Upper lobe of right lung (tissue), 1 donor: ENCODE data around the gene TM7SF2. TPM values are rescaled to one million over a fixed set of nuclear protein-coding genes. Genes with fewer than 3 reads are reported as not detected.

Experiments
- ATAC-seq: fragments of 200-7000 bp; cut with Tn5 transposase; one replicate; pipeline ENCODE4 v1.9.1; 2020; ENCODE audit warnings: mild to moderate bottlenecking, moderate library complexity
- DNase-seq: peaks from one replicate; pipeline ENCODE4 v3.0.0-alpha.2; 2020
- H3K27ac ChIP-seq: fragments of 200-600 bp; one replicate; pipeline ENCODE4 v1.8.0; 2022
- H3K27me3 ChIP-seq: fragments of 200-600 bp; one replicate; pipeline ENCODE4 v1.8.0; 2022; ENCODE audit warnings: mild to moderate bottlenecking
- H3K36me3 ChIP-seq: fragments of 200-600 bp; one replicate; pipeline ENCODE4 v1.8.0; 2022
- H3K4me1 ChIP-seq: fragments of 200-600 bp; one replicate; pipeline ENCODE4 v1.8.0; 2022
- H3K4me3 ChIP-seq: fragments of 200-600 bp; one replicate; pipeline ENCODE4 v1.8.0; 2022; ENCODE audit warnings: mild to moderate bottlenecking
- H3K9me3 ChIP-seq: fragments of 200-600 bp; one replicate; pipeline ENCODE4 v1.8.0; 2022
- intact Hi-C: fragments of 100-400 bp; cut with DNase I; formaldehyde crosslinking; loops from one replicate; pipeline ENCODE4 v1.11.0; 2022
- total RNA-seq: library from RNA; stranded (reverse); fragmentation: NEBNext Ultra II Directional; extraction: Animal tissue kit (Norgen Biotek cat#: 25700); gene quantifications from one replicate; pipeline ENCODE4 v1.2.1, GENCODE V29; 2021
- TF ChIP-seq, protein P1 (sequence below): fragments of 200-600 bp; IDR thresholded peaks from one replicate; pipeline ENCODE4 v1.8.0; 2022; ENCODE audit warnings: antibody characterized with exemption
- donor health status: DM: no; HTN: yes; CAD: no; lungs with severe emphysema.

The TM7SF2 gene
- total RNA-seq, 1 donor from 2014 or later: 39.0 TPM

DNA sequence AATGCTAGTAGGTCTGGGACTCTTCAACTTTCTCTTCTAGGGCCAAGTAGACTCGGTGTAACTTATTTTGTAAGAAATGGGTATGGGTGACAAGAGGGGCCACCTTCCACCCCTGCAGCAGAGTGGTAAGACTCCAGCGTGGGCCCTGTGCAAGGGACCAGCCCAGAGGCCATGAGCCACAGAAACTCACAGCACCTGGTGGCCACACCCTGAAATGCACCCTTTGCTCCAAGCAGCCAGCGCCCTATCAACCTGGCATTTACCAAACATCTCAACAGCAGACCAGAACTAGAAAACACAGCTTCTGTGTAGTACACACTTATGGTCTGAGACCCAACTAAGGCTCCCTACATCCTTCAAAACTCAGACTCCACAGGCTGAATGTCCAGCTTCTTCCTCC, 33.5 kb upstream of the TM7SF2 start:
- no peaks in the 10 kb centered on the region for H3K27me3 ChIP-seq
- H3K36me3 ChIP-seq: no peaks in the 10 kb centered on the region
- DNase-seq (peak; percentile 78), ATAC-seq (peak; percentile 88)
- no peak overlapping the region for H3K27ac ChIP-seq
- TF ChIP-seq, protein P1, sequence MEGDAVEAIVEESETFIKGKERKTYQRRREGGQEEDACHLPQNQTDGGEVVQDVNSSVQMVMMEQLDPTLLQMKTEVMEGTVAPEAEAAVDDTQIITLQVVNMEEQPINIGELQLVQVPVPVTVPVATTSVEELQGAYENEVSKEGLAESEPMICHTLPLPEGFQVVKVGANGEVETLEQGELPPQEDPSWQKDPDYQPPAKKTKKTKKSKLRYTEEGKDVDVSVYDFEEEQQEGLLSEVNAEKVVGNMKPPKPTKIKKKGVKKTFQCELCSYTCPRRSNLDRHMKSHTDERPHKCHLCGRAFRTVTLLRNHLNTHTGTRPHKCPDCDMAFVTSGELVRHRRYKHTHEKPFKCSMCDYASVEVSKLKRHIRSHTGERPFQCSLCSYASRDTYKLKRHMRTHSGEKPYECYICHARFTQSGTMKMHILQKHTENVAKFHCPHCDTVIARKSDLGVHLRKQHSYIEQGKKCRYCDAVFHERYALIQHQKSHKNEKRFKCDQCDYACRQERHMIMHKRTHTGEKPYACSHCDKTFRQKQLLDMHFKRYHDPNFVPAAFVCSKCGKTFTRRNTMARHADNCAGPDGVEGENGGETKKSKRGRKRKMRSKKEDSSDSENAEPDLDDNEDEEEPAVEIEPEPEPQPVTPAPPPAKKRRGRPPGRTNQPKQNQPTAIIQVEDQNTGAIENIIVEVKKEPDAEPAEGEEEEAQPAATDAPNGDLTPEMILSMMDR: peak; percentile 56
- no peaks in the 10 kb centered on the region for H3K9me3 ChIP-seq
- intact Hi-C loops: no loop called here
- H3K4me1 ChIP-seq: no peaks in the 10 kb centered on the region
- no peak overlapping the region for H3K4me3 ChIP-seq

DNA sequence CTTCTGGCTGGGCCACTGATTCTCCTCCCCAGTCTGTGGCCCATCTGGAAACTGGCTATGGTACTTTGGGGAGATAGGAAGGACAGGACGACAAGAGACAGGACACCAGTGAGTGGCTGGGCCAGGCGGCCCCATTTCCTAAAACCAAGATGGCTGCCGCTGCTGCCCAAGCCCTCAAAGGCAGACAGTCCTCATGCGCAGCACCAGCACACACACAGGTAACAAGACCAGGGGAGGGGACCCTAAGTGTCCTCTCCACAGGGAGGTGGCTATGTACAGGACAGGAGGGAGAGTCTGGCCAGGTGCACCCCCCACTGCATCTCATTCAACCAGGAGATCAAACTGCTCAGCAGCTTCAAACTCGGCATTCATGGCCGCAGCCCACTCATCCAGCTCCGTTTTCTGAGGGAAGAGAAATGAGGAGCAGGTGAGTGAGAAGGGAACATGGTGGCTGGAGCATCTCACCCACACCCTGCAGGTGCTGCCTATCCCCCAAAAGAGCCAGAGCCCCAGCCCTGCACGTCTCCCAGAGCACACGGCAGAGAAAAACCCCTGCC, 32.8 kb upstream of the TM7SF2 start:
- TF ChIP-seq, protein P1: no peak
- DNase-seq (no peak), ATAC-seq (no peak)
- no peaks in the 10 kb centered on the region for H3K9me3 ChIP-seq
- H3K27ac ChIP-seq: no peak overlapping the region
- no peaks in the 10 kb centered on the region for H3K4me1 ChIP-seq
- intact Hi-C loops: no loop called here
- H3K36me3 ChIP-seq: no peaks in the 10 kb centered on the region
- no peak overlapping the region for H3K4me3 ChIP-seq
- no peaks in the 10 kb centered on the region for H3K27me3 ChIP-seq

DNA sequence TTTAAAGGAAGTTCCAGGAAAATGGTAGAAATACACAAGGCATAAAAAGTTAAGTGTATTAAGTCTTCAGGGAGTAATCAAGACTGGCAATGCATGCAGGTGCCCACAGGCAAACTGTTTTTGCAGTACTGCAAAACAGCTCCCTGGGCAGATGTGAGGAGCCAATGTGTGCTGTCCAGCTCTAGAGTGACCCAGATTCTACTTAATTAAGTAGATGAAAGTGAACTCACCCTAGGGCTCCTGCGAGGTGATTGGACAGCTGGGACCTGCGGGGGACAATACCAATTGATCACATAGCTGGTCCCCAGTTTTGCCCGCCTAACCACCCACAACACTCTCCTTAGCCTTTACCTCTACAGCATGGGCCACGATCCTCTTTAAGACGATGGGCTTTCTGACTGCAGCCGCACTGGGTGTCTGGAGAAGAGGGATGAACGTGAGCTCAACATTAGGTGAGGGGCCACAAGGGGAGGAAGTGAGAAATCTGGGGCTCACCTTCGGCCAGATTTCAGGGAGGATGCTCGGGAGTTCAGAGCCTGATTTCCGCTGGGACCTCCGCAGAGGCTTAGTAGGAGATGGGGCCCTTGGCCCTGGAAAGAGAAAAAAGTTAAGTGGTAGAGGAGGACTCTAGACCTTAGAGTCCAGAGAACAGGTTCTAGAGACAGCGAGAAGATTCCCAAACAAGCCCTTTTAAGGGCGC, 28.4 kb upstream of the TM7SF2 start:
- H3K9me3 ChIP-seq: no peaks in the 10 kb centered on the region
- peak overlapping the region; percentile 90 for H3K27ac ChIP-seq
- no peak for DNase-seq
- peaks cover 7% of the 10 kb centered on the region for H3K4me1 ChIP-seq
- no peak for ATAC-seq
- H3K27me3 ChIP-seq: no peaks in the 10 kb centered on the region
- TF ChIP-seq, protein P1: no peak
- intact Hi-C loops: no loop called here
- H3K36me3 ChIP-seq: peaks cover 32% of the 10 kb centered on the region
- peak overlapping the region; percentile 70 for H3K4me3 ChIP-seq

DNA sequence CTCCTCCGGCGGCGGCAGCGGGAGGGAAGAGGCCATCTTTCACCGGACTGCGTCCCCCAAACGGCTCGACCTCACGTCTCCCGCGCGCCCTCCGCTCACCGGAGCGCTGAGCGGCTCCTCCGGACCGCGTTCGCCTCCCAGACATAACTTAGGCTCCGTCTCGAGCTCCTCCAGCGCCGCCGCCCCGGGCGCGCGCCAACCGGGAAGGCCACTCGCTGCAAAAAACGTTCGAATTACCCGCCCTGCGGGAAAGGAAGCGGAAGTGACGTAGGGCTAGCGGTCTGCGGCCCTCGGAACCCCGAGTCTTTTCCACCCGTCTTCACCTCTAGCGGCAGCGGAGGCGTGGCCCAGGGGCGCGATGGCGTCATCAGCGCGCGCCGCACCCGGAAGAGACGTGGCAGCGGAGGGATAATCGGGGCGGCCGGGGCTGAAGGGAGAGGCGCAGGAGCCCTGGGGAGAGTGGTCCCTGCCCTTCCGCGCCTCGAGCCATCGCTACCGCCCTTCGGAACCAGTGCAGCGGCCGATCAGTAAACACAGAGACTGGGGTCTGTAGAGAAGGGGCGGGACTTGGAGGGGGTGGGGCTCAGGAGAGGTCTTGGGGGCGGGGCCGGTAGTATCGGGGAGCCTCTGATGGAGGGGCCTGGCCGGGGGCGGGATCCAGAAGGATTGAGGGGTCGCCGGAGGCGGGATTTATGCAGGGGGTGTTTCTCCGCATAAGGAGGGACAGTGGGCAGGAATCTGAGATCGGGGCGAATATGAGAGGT, 27.7 kb upstream of the TM7SF2 start, which contains the start of the genes CDCA5 and ZFPL1:
CDCA5 (minus strand) TSS at position 207 of the 764 bp plus-strand sequence; CDS start at position 145, 62 bp downstream.
ZFPL1 (plus strand) TSS at position 389 of the 764 bp plus-strand sequence. CDS start 477 bp downstream, outside the sequence.
- ATAC-seq: peak; percentile 97

DNA sequence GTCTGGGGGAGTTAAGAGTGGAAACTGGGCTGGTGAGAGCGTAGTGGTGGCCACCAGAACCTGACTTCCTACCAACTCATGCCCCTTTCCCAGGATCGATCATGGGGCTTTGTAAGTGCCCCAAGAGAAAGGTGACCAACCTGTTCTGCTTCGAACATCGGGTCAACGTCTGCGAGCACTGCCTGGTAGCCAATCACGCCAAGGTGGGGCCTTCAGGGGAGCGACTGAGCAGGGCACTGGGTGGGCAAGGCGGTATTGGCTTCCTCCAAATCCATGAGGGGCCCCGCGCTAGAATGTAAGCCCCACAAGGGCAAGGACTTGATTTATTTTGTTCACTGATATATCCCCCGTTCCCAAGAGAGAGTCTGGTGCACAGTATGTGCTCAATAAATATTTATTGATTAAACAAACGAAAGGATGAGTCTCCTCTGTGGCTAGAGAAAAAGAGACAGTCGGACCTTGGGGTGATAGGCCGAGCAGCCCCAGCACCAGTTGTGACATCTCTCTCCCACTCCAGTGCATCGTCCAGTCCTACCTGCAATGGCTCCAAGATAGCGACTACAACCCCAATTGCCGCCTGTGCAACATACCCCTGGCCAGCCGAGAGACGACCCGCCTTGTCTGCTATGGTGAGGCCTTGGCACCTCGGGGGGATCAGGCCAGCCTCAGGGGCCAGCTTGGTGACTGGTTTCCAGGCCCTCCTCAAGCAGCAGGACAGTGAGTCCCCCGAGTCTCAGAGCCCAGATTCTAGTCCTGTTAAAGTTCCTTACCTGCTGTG, 26.9 kb upstream of the TM7SF2 start:
- ATAC-seq: no peak
- peak overlapping the region; percentile 90 for H3K27ac ChIP-seq
- intact Hi-C loops: no loop called here

More for the DNA sequence above, 27.7 kb upstream of the TM7SF2 start, which contains the start of the genes CDCA5 and ZFPL1:
- no peaks in the 10 kb centered on the region for H3K9me3 ChIP-seq
- DNase-seq: peak; percentile 97
- intact Hi-C loops: no loop called here
- H3K4me3 ChIP-seq: peak within 1 kb of the TSS; percentile 70
- H3K36me3 ChIP-seq: peaks cover 35% of the 10 kb centered on the region
- peaks cover 7% of the 10 kb centered on the region for H3K4me1 ChIP-seq
- no peaks in the 10 kb centered on the region for H3K27me3 ChIP-seq
- H3K27ac ChIP-seq: peak within 1 kb of the TSS; percentile 90
- TF ChIP-seq, protein P1: no peak

More for the DNA sequence above, 26.9 kb upstream of the TM7SF2 start:
- peak overlapping the region; percentile 70 for H3K4me3 ChIP-seq
- no peak for DNase-seq
- H3K9me3 ChIP-seq: no peaks in the 10 kb centered on the region
- TF ChIP-seq, protein P1: no peak
- peaks cover 43% of the 10 kb centered on the region for H3K36me3 ChIP-seq
- no peaks in the 10 kb centered on the region for H3K27me3 ChIP-seq
- H3K4me1 ChIP-seq: peaks cover 7% of the 10 kb centered on the region
